GM12891 (cell line): Measurements from ENCODE around the gene SLC15A3.

Experiments used
- PAX5 ChIP-seq: IDR thresholded peaks from 2 replicates; pipeline ENCODE4 v1.6.1; 2011; ENCODE audit warnings: low read length, moderate library complexity, mild to moderate bottlenecking; ENCODE audit not compliant: insufficient read depth, severe bottlenecking
- POLR2A ChIP-seq: IDR thresholded peaks from 2 replicates; pipeline ENCODE4 v1.6.1; 2011; ENCODE audit warnings: low read depth, low read length, control low read depth
- POLR2AphosphoS5 ChIP-seq: IDR thresholded peaks from 2 replicates; pipeline ENCODE4 v1.6.1; 2011; ENCODE audit warnings: low read depth, low read length, control low read depth
- POU2F2 ChIP-seq: IDR thresholded peaks from 2 replicates; pipeline ENCODE4 v1.6.1; 2011; ENCODE audit warnings: low read depth, mild to moderate bottlenecking, control low read depth, low read length, moderate library complexity
- SPI1 ChIP-seq: IDR thresholded peaks from 2 replicates; pipeline ENCODE4 v1.6.1; 2011; ENCODE audit warnings: low read depth, low read length, control low read depth
- TAF1 ChIP-seq: IDR thresholded peaks from 2 replicates; pipeline ENCODE4 v1.6.1; 2011; ENCODE audit warnings: low read depth, low read length, control low read depth

DNA sequence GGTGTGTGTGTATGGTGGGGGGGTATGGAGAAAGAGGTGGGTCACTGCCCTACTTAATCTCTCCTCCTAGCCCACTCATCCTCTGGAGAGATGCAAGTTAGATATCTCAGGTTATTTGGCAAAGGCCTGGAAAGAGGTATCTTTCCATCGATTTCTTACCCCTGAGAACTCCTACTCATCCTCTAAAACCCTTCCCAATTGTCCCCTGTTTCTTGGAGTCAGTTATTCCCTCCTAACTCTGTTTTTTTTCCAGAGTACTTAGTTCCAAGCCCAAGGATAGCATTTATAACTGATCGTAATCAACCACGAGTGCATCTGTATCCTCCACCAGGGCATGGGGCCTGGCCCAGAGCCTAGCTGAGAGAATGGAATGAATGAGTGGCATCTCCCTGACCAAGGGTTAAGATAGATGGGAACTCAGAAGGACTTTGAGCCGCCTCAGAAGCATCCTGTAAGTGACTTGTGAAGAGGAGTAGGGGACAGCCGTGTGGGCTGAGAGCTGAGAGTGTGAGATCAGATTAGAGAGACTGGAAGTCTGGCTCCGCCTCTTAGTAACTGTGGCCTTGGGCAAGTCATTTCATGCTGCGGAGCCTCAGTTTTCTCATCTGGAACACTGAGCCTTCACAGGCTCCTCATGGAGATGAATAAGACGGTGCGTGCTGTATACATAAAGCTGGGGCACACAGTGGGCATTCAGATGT, 35.8 kb upstream of the SLC15A3 start:
- TF ChIP-seq POLR2A (no peak), POLR2AphosphoS5 (no peak), TAF1 (no peak), POU2F2 (no peak), PAX5 (no peak), SPI1 (no peak)
